MV-4-11 (cell line): ENCODE results near the gene TOMM7.
A peak's percentile ranks its signal among the peaks of the same experiment; 100 is the strongest.

Experiments
- DNase-seq: peaks from one replicate; lab custom pipeline; 2025; lab: John Stamatoyannopoulos, UW

Gene TOMM7

GRCh38 chr7:22822486-22823141 is at the start of gene TOMM7:
Gene TOMM7, minus strand, starts transcription at chr7:22822849. Its CDS starts 70 bp downstream, at chr7:22822779.
- peak; percentile 95 for DNase-seq

- DNase-seq = peak; percentile 78
Observed at GRCh38 chr7:22872096-22872807, 49.6 kb upstream of the TOMM7 start.

GRCh38 chr7:22871661-22872060 is 49.0 kb upstream of the TOMM7 start:
- DNase-seq = no peak

GRCh38 chr7:22868509-22868908 is 45.9 kb upstream of the TOMM7 start:
- DNase-seq = peak; percentile 73

- no peak for DNase-seq
Observed at GRCh38 chr7:22867589-22867988, 44.9 kb upstream of the TOMM7 start.

GRCh38 chr7:22867003-22867402 is 44.4 kb upstream of the TOMM7 start:
- DNase-seq = no peak

GRCh38 chr7:22865602-22865960 is 42.9 kb upstream of the TOMM7 start:
- no peak for DNase-seq

GRCh38 chr7:22864855-22865601 is 42.4 kb upstream of the TOMM7 start:
- DNase-seq = no peak

- DNase-seq = no peak
Observed at GRCh38 chr7:22864301-22864700, 41.7 kb upstream of the TOMM7 start.

GRCh38 chr7:22863156-22863899 is 40.7 kb upstream of the TOMM7 start:
- DNase-seq = no peak

- no peak for DNase-seq
Observed at GRCh38 chr7:22861576-22861975, 38.9 kb upstream of the TOMM7 start.

- no peak for DNase-seq
Observed at GRCh38 chr7:22860784-22861482, 38.3 kb upstream of the TOMM7 start.

GRCh38 chr7:22860337-22860736 is 37.7 kb upstream of the TOMM7 start:
- no peak for DNase-seq

- DNase-seq = peak; percentile 17
Observed at GRCh38 chr7:22859641-22860290, 37.1 kb upstream of the TOMM7 start.

GRCh38 chr7:22858640-22859561 is 36.3 kb upstream of the TOMM7 start:
- DNase-seq = peak; percentile 77

GRCh38 chr7:22858274-22858639 is 35.6 kb upstream of the TOMM7 start:
- no peak for DNase-seq

GRCh38 chr7:22856416-22856815 is 33.8 kb upstream of the TOMM7 start:
- no peak for DNase-seq

GRCh38 chr7:22855049-22855392 is 32.4 kb upstream of the TOMM7 start:
- DNase-seq = no peak

GRCh38 chr7:22854158-22855048 is 31.8 kb upstream of the TOMM7 start:
- DNase-seq = peak; percentile 83
